ENCODE measurements around the gene ARHGAP18. TPM values are rescaled to one million over a fixed set of nuclear protein-coding genes. Genes with fewer than 3 reads are reported as not detected.

The ARHGAP18 gene
- total RNA-seq, 1 donor from 2014 or later: 57.9 TPM

DNA sequence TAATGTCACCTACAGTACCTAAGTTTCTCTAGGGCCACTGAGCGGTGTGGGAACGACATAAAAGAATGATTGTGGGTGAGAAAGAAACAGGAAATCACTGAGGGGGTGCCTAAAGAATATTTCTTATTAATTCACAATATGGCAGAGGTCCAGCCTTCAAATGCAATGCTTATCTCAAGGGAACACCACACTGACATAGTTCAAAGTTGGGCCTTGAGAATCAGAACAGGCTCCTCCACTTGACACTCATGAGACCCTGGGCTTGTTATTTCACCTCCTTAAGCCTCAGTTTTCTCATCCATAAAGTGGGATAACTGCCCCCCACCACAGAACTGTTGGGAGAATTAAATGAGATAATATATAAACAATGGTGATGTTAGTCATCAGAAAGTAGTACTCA lies 40.4 kb upstream of the ARHGAP18 start:
- TF ChIP-seq, protein P1, sequence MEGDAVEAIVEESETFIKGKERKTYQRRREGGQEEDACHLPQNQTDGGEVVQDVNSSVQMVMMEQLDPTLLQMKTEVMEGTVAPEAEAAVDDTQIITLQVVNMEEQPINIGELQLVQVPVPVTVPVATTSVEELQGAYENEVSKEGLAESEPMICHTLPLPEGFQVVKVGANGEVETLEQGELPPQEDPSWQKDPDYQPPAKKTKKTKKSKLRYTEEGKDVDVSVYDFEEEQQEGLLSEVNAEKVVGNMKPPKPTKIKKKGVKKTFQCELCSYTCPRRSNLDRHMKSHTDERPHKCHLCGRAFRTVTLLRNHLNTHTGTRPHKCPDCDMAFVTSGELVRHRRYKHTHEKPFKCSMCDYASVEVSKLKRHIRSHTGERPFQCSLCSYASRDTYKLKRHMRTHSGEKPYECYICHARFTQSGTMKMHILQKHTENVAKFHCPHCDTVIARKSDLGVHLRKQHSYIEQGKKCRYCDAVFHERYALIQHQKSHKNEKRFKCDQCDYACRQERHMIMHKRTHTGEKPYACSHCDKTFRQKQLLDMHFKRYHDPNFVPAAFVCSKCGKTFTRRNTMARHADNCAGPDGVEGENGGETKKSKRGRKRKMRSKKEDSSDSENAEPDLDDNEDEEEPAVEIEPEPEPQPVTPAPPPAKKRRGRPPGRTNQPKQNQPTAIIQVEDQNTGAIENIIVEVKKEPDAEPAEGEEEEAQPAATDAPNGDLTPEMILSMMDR (IDR thresholded peaks at IDR 0.05): no peak
- Histone ChIP-seq H3K27me3 (ENCODE audit: low read depth) (no peaks in the 10 kb centered on the region), H3K4me1 (peaks cover 33% of the 10 kb centered on the region), H3K4me3 (no peak overlapping the region), H3K36me3 (no peaks in the 10 kb centered on the region), H3K27ac (peak overlapping the region; percentile 12), H3K9me3 (no peaks in the 10 kb centered on the region)
- intact Hi-C loops (cut with DNase I): no loop called here
- ATAC-seq (no peak), DNase-seq (no peak)

DNA sequence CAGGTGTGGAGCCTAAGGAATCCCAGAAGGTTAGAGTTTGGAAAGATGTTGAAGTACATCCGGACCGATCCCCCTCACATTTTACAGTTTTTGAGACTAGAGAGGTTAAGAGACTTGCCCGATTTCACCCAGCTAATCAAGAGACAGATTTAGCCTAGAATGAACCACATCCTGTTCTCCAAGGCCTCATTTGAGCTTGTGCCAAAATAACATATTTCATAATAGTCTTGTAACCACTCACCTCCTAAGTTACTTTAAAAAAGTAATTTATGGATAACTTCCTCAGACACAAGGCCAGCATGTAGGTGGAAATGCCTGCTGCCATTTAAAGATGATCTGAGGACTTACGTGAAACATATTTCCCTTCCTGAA lies 39.8 kb upstream of the ARHGAP18 start:
- no peaks in the 10 kb centered on the region for H3K27me3 ChIP-seq (ENCODE audit: low read depth)
- no peak overlapping the region for H3K4me3 ChIP-seq
- no peak for DNase-seq
- H3K36me3 ChIP-seq: no peaks in the 10 kb centered on the region
- intact Hi-C loops (cut with DNase I): no loop called here
- H3K9me3 ChIP-seq: no peaks in the 10 kb centered on the region
- peaks cover 33% of the 10 kb centered on the region for H3K4me1 ChIP-seq
- peak overlapping the region; percentile 12 for H3K27ac ChIP-seq
- peak; percentile 70 to 80 for ATAC-seq
- TF ChIP-seq, protein P1 (IDR thresholded peaks at IDR 0.05): no peak

DNA sequence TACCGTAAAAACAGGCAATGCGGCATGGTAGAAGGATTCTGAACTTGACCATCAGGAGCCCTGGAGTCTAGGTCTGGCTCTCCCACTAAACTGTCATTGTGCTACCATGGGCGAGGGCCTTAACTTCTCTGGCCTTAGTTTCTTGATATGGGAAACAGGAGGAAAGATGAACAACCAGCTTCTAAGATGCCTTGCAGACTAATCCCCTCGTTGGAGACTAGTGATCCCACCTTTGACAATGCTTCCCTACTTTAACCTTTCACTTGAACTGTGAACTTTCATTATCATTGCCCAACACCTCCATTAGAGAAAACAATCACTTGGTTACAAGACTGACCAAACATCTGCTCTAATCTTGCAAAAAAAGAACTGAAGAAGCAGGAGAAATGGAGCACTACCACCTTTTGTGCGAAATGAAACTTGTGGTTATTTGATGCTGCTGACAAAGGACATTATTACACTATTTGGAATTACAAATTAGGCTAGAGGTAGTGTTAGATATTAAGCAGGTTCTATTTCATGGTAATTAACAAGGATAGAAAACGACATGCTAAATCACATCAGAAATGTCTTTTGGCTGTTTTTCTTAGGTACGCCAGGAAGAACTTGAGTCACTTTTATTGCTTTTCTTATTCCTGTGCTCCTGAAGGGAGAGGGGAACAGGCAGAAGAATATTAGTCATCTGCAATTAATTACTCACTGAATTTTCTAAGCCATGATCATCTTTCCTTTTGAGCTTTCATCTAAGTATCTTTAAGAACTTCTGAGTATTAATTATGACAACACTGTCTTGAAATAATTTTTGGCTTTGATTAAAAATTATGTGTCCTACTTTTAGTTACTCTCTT lies 39.1 kb upstream of the ARHGAP18 start:
- Histone ChIP-seq H3K4me3 (no peak overlapping the region), H3K4me1 (peaks cover 33% of the 10 kb centered on the region), H3K27ac (peak overlapping the region; percentile 12), H3K9me3 (no peaks in the 10 kb centered on the region), H3K36me3 (no peaks in the 10 kb centered on the region), H3K27me3 (ENCODE audit: low read depth) (no peaks in the 10 kb centered on the region)
- TF ChIP-seq, protein P1 (IDR thresholded peaks at IDR 0.05): no peak
- DNase-seq (no peak), ATAC-seq (no peak)
- intact Hi-C loops (cut with DNase I): no loop called here

DNA sequence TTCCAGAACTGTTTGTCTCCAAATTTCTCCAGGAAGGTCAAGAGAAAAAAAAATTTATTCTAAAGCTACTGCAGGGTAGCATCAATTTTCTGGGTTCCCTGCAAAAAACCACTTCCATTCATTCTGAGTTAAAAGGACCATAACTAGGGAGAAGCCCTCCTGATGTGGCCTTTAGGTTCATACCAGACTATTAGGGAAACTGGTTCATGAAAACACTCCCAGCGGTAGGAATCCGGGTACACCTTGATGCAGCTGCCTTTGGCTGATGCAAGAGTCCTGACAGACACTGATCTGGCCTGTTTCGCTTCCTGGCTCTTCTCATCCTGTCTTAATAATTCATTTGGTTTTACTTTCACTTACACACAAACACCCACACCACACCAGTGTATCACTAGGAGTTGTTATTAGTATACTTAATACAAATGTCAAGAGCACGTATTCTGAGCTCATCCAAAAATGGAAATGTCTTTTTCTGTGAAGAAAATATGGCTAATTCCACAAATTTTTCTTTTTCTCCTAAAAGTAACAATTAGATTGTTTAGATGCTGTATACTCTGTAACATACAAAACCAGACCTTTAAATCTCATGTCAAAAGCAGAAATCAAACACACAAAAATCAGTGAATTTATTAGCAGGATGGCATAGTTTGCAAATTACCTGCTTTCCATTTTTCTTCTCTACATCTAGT lies 38.4 kb upstream of the ARHGAP18 start:
- no peak for DNase-seq
- ATAC-seq: peak; percentile 69 to 80

DNA sequence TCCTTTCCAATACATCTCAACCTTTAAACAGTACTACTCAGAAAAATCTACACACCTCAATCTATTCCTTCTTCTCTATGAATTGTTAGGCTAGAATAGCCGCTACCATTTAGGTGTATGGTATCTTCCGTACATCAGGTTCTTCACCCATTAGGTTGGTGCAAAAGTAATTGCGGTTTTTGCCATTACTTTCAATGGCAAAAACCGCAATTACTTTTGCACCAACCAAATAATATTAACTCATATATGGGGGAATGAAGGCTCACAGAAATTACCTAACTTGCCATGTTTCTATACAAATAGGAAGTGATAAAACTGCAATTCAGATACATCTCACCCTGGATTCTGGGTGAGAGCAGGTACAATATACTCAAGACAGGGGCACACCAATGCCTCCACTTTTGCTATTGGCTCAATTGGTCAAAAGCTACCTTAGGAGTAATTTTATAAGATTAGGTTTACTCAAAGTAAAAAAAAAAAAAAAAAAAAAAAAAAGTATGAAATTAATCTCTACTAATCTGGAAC lies 37.7 kb upstream of the ARHGAP18 start:
- peak overlapping the region; percentile 12 for H3K27ac ChIP-seq
- intact Hi-C loops (cut with DNase I): no loop called here
- H3K4me3 ChIP-seq: no peak overlapping the region
- ATAC-seq (no peak), DNase-seq (no peak)
- H3K9me3 ChIP-seq: no peaks in the 10 kb centered on the region
- H3K4me1 ChIP-seq: peaks cover 36% of the 10 kb centered on the region
- no peaks in the 10 kb centered on the region for H3K27me3 ChIP-seq (ENCODE audit: low read depth)
- TF ChIP-seq, protein P1 (IDR thresholded peaks at IDR 0.05): no peak
- no peaks in the 10 kb centered on the region for H3K36me3 ChIP-seq

More for the DNA sequence above, 38.4 kb upstream of the ARHGAP18 start:
- H3K9me3 ChIP-seq: no peaks in the 10 kb centered on the region
- no peaks in the 10 kb centered on the region for H3K36me3 ChIP-seq
- H3K27me3 ChIP-seq (ENCODE audit: low read depth): no peaks in the 10 kb centered on the region
- TF ChIP-seq, protein P1 (IDR thresholded peaks at IDR 0.05): no peak
- H3K27ac ChIP-seq: peak overlapping the region; percentile 12
- no peak overlapping the region for H3K4me3 ChIP-seq
- intact Hi-C loops (cut with DNase I): no loop called here
- peaks cover 36% of the 10 kb centered on the region for H3K4me1 ChIP-seq
